ENCODE measurements around the gene OPN3.

The OPN3 gene

GRCh38 chr1:241635556-241636152 is 4.5 kb downstream of the OPN3 start:
- Histone ChIP-seq H3K36me3 (ENCODE audit: insufficient read depth, low read length) (peaks cover 5% of the 10 kb centered on the region), H3K27me3 (ENCODE audit: control insufficient read depth in 1 of 2, insufficient read depth in 2 of 2, low read length in 2 of 2) (no peaks in the 10 kb centered on the region), H3K4me3 (ENCODE audit: low read depth in 1 of 2, low read length in 2 of 2) (no peak overlapping the region), H3K4me1 (ENCODE audit: insufficient read depth, low read length) (peaks cover 18% of the 10 kb centered on the region), H3K27ac (ENCODE audit: low read depth, low read length) (no peak overlapping the region), H3K9ac (ENCODE audit: low read length) (no peak overlapping the region), H3K9me3 (ENCODE audit: low read length) (no peaks in the 10 kb centered on the region)

DNA sequence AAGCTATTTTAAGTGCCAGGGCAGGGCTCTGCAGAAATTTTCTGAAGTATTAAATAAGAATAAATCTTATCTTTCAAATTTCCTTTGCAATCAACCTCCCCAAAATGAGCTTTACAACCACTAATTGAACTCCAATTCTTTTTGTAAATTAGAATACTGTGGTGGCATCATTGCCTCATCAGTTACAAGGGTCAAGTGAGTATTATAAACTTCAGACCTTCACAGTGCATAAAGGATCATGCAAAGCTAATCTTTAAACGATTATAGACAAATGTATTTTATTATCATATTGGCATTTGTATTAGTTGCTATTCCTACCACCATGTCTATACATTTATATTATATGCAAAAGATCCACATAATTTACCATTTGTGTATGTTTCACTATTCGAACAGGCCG is 7.2 kb downstream of the OPN3 start:
- no peaks in the 10 kb centered on the region for H3K27me3 ChIP-seq (ENCODE audit: control insufficient read depth in 1 of 2, insufficient read depth in 2 of 2, low read length in 2 of 2)
- H3K4me1 ChIP-seq (ENCODE audit: insufficient read depth, low read length): peaks cover 5% of the 10 kb centered on the region
- peaks cover 5% of the 10 kb centered on the region for H3K36me3 ChIP-seq (ENCODE audit: insufficient read depth, low read length)
- no peak overlapping the region for H3K4me3 ChIP-seq (ENCODE audit: low read depth in 1 of 2, low read length in 2 of 2)
- no peaks in the 10 kb centered on the region for H3K9me3 ChIP-seq (ENCODE audit: low read length)
- H3K9ac ChIP-seq (ENCODE audit: low read length): no peak overlapping the region
- no peak overlapping the region for H3K27ac ChIP-seq (ENCODE audit: low read depth, low read length)

DNA sequence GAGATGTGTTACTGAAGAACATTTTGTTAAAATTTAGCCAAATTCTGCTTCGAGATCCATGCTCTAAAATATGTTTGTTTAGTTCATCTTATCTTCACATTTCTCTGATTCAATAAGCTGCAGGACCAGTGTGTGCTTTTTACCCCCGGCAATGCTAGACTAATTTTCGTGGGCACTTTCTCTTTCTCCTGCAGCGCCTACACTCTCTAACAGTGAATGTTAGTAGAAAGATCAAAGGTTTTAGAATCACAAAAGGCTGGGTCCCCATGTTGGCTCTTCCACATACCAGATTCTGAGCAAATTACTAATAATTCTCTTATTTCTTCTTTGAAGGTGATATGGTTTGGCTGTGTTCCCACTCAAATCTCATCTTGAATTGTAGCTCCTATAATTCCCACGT is 8.5 kb downstream of the OPN3 start:
- Histone ChIP-seq H3K4me1 (ENCODE audit: insufficient read depth, low read length) (no peaks in the 10 kb centered on the region), H3K36me3 (ENCODE audit: insufficient read depth, low read length) (peaks cover 5% of the 10 kb centered on the region), H3K27me3 (ENCODE audit: control insufficient read depth in 1 of 2, insufficient read depth in 2 of 2, low read length in 2 of 2) (no peaks in the 10 kb centered on the region), H3K9me3 (ENCODE audit: low read length) (no peaks in the 10 kb centered on the region), H3K4me3 (ENCODE audit: low read depth in 1 of 2, low read length in 2 of 2) (no peak overlapping the region), H3K27ac (ENCODE audit: low read depth, low read length) (no peak overlapping the region), H3K9ac (ENCODE audit: low read length) (no peak overlapping the region)

DNA sequence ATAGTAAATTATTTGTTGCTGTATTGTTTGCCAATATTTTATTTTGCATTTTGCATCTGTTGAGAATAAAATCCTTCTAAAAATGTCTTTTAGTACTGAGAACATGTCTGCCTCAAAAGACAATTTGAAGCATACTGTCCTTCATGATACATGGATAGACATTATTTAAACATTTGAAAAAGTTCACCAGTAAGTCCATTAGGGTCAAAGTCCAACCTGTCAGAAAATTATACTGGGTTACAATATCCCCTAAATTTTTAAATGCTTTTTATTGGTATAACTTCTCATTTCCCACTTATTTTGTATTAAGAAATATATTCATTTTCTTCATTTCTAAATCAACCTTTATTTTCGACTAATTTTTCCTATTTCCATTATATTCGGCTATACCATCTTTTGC is 9.3 kb downstream of the OPN3 start:
- no peaks in the 10 kb centered on the region for H3K4me1 ChIP-seq (ENCODE audit: insufficient read depth, low read length)
- no peak overlapping the region for H3K4me3 ChIP-seq (ENCODE audit: low read depth in 1 of 2, low read length in 2 of 2)
- peaks cover 5% of the 10 kb centered on the region for H3K36me3 ChIP-seq (ENCODE audit: insufficient read depth, low read length)
- H3K9ac ChIP-seq (ENCODE audit: low read length): no peak overlapping the region
- no peak overlapping the region for H3K27ac ChIP-seq (ENCODE audit: low read depth, low read length)
- no peaks in the 10 kb centered on the region for H3K9me3 ChIP-seq (ENCODE audit: low read length)
- H3K27me3 ChIP-seq (ENCODE audit: control insufficient read depth in 1 of 2, insufficient read depth in 2 of 2, low read length in 2 of 2): no peaks in the 10 kb centered on the region

- H3K4me3 ChIP-seq (ENCODE audit: low read depth in 1 of 2, low read length in 2 of 2): no peak overlapping the region
- no peaks in the 10 kb centered on the region for H3K27me3 ChIP-seq (ENCODE audit: control insufficient read depth in 1 of 2, insufficient read depth in 2 of 2, low read length in 2 of 2)
- H3K9ac ChIP-seq (ENCODE audit: low read length): no peak overlapping the region
- H3K9me3 ChIP-seq (ENCODE audit: low read length): no peaks in the 10 kb centered on the region
- no peaks in the 10 kb centered on the region for H3K4me1 ChIP-seq (ENCODE audit: insufficient read depth, low read length)
- peaks cover 4% of the 10 kb centered on the region for H3K36me3 ChIP-seq (ENCODE audit: insufficient read depth, low read length)
- H3K27ac ChIP-seq (ENCODE audit: low read depth, low read length): no peak overlapping the region
These were observed 9.7 kb downstream of the OPN3 start for GRCh38 chr1:241630476-241630875.

GRCh38 chr1:241630005-241630404 is 10.2 kb downstream of the OPN3 start:
- H3K9ac ChIP-seq (ENCODE audit: low read length): no peak overlapping the region
- no peaks in the 10 kb centered on the region for H3K36me3 ChIP-seq (ENCODE audit: insufficient read depth, low read length)
- no peaks in the 10 kb centered on the region for H3K27me3 ChIP-seq (ENCODE audit: control insufficient read depth in 1 of 2, insufficient read depth in 2 of 2, low read length in 2 of 2)
- no peaks in the 10 kb centered on the region for H3K9me3 ChIP-seq (ENCODE audit: low read length)
- H3K27ac ChIP-seq (ENCODE audit: low read depth, low read length): no peak overlapping the region
- H3K4me3 ChIP-seq (ENCODE audit: low read depth in 1 of 2, low read length in 2 of 2): no peak overlapping the region
- H3K4me1 ChIP-seq (ENCODE audit: insufficient read depth, low read length): no peaks in the 10 kb centered on the region

GRCh38 chr1:241627453-241628259 is 12.5 kb downstream of the OPN3 start:
- no peaks in the 10 kb centered on the region for H3K36me3 ChIP-seq (ENCODE audit: insufficient read depth, low read length)
- no peaks in the 10 kb centered on the region for H3K4me1 ChIP-seq (ENCODE audit: insufficient read depth, low read length)
- no peaks in the 10 kb centered on the region for H3K27me3 ChIP-seq (ENCODE audit: control insufficient read depth in 1 of 2, insufficient read depth in 2 of 2, low read length in 2 of 2)
- H3K4me3 ChIP-seq (ENCODE audit: low read depth in 1 of 2, low read length in 2 of 2): no peak overlapping the region
- no peak overlapping the region for H3K27ac ChIP-seq (ENCODE audit: low read depth, low read length)
- H3K9ac ChIP-seq (ENCODE audit: low read length): no peak overlapping the region
- no peaks in the 10 kb centered on the region for H3K9me3 ChIP-seq (ENCODE audit: low read length)

- Histone ChIP-seq H3K9me3 (ENCODE audit: low read length) (no peaks in the 10 kb centered on the region), H3K9ac (ENCODE audit: low read length) (no peak overlapping the region), H3K4me1 (ENCODE audit: insufficient read depth, low read length) (no peaks in the 10 kb centered on the region), H3K27ac (ENCODE audit: low read depth, low read length) (no peak overlapping the region), H3K27me3 (ENCODE audit: control insufficient read depth in 1 of 2, insufficient read depth in 2 of 2, low read length in 2 of 2) (no peaks in the 10 kb centered on the region), H3K4me3 (ENCODE audit: low read depth in 1 of 2, low read length in 2 of 2) (no peak overlapping the region), H3K36me3 (ENCODE audit: insufficient read depth, low read length) (no peaks in the 10 kb centered on the region)
These were observed 15.2 kb downstream of the OPN3 start for GRCh38 chr1:241624935-241625334.

- no peaks in the 10 kb centered on the region for H3K4me1 ChIP-seq (ENCODE audit: insufficient read depth, low read length)
- H3K27me3 ChIP-seq (ENCODE audit: control insufficient read depth in 1 of 2, insufficient read depth in 2 of 2, low read length in 2 of 2): no peaks in the 10 kb centered on the region
- H3K36me3 ChIP-seq (ENCODE audit: insufficient read depth, low read length): no peaks in the 10 kb centered on the region
- no peak overlapping the region for H3K4me3 ChIP-seq (ENCODE audit: low read depth in 1 of 2, low read length in 2 of 2)
- H3K9me3 ChIP-seq (ENCODE audit: low read length): no peaks in the 10 kb centered on the region
- no peak overlapping the region for H3K9ac ChIP-seq (ENCODE audit: low read length)
- no peak overlapping the region for H3K27ac ChIP-seq (ENCODE audit: low read depth, low read length)
These were observed 17.5 kb downstream of the OPN3 start for GRCh38 chr1:241622669-241623068.

GRCh38 chr1:241617426-241617825 is 22.7 kb downstream of the OPN3 start:
- Histone ChIP-seq H3K27me3 (ENCODE audit: control insufficient read depth in 1 of 2, insufficient read depth in 2 of 2, low read length in 2 of 2) (no peaks in the 10 kb centered on the region), H3K4me1 (ENCODE audit: insufficient read depth, low read length) (no peaks in the 10 kb centered on the region), H3K9ac (ENCODE audit: low read length) (no peak overlapping the region), H3K36me3 (ENCODE audit: insufficient read depth, low read length) (no peaks in the 10 kb centered on the region), H3K9me3 (ENCODE audit: low read length) (no peaks in the 10 kb centered on the region), H3K4me3 (ENCODE audit: low read depth in 1 of 2, low read length in 2 of 2) (no peak overlapping the region), H3K27ac (ENCODE audit: low read depth, low read length) (no peak overlapping the region)

DNA sequence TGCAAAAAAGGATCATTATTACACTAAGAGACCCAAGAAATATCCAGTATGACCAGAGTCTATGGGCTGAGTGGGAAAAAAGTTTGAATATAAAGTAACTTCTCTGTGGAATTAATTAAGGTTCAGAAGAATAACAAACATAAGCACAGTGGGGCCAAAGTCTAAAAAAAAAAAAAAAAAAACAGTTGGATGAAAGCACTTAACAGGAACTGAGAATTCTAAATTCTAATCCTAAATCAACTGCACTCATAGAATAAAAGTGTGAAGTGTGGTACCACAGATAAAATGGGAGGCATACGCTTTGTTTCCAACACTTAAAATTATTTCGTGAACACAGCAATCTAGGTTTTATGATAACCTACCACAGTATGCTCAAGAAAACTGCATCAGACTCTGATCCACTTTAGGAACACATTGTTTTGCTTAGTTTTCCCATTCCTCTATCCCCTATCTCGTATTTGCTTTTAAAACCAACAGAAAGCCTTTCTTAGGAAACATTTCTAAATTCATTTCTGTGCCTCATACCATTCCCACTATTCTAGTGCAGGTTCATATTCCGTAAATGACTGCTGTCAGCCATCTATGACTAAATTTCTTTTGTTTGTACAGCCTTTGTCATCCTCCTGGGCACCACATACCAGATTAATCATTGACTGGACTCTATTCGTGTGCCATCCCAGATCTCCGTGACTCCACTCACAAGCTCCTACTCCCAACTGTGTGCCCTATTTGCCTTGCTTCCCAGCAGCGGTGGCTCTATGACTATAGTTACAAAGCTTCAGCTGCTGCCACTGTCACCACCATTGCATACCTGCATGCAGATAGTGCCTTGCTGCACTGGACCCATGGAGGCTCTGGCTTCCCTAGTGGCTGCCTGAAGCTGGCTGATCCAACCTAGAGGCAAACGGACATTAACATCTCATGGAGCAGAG is 24.9 kb downstream of the OPN3 start:
- Histone ChIP-seq H3K36me3 (ENCODE audit: insufficient read depth, low read length) (no peaks in the 10 kb centered on the region), H3K4me1 (ENCODE audit: insufficient read depth, low read length) (no peaks in the 10 kb centered on the region), H3K27ac (ENCODE audit: low read depth, low read length) (no peak overlapping the region), H3K9ac (ENCODE audit: low read length) (no peak overlapping the region), H3K27me3 (ENCODE audit: control insufficient read depth in 1 of 2, insufficient read depth in 2 of 2, low read length in 2 of 2) (no peaks in the 10 kb centered on the region), H3K4me3 (ENCODE audit: low read depth in 1 of 2, low read length in 2 of 2) (no peak overlapping the region), H3K9me3 (ENCODE audit: low read length) (no peaks in the 10 kb centered on the region)
